ENCODE data around the gene CLN6. TPM values are rescaled to one million over a fixed set of nuclear protein-coding genes. Genes with fewer than 3 reads are reported as not detected.
"Not testable (repeated sequence)": the region's sequence is repeated elsewhere in the genome, so short reads cannot be mapped to it uniquely, and the experiment has no call there.

Gene CLN6
- total RNA-seq, 1 experiment from 2014 or later: 31.4 TPM

- Mint-ChIP-seq H3K27me3 (ENCODE audit: insufficient read depth, unreplicated experiment) (no peaks in the 10 kb centered on the region), H3K27ac (ENCODE audit: low read depth, unreplicated experiment) (peak overlapping the region; percentile 65), H3K4me1 (ENCODE audit: insufficient read depth, unreplicated experiment) (peaks cover 29% of the 10 kb centered on the region), H3K36me3 (ENCODE audit: insufficient read depth, unreplicated experiment) (peaks cover 5% of the 10 kb centered on the region), H3K4me3 (ENCODE audit: unreplicated experiment) (peak overlapping the region; percentile 74), H3K9me3 (ENCODE audit: unreplicated experiment) (no peaks in the 10 kb centered on the region)
- ChIA-PET POLR2A (interaction anchor here (0.6 to 3.6 kb wide), 13 partner anchors 8 to 1180 kb away, joined by 3 to 49 read pairs (median 4); partner anchors contain the start of genes FEM1B and MAP2K5), CTCF (interaction anchor here (0.6 to 1.2 kb wide), 3 partner anchors 18 to 344 kb away, joined by 3 to 4 read pairs (median 3); no protein-coding TSS in a partner anchor)
- peak; percentile 21 for DNase-seq (ENCODE audit: unreplicated experiment)
- BruUV-seq (replicated peaks): TSS peak; percentile 30
- no peak for TF ChIP-seq CTCF (IDR thresholded peaks at IDR 0.05; ENCODE audit: unreplicated experiment)
- intact Hi-C loops (cut with micrococcal nuclease): no loop called here
Observed at GRCh38 chr15:68228143-68228970, 1.2 kb downstream of the CLN6 start.

- Mint-ChIP-seq H3K27ac (ENCODE audit: low read depth, unreplicated experiment) (peak overlapping the region; percentile 65), H3K9me3 (ENCODE audit: unreplicated experiment) (no peaks in the 10 kb centered on the region), H3K36me3 (ENCODE audit: insufficient read depth, unreplicated experiment) (peaks cover 5% of the 10 kb centered on the region), H3K4me1 (ENCODE audit: insufficient read depth, unreplicated experiment) (peaks cover 29% of the 10 kb centered on the region), H3K27me3 (ENCODE audit: insufficient read depth, unreplicated experiment) (no peaks in the 10 kb centered on the region), H3K4me3 (ENCODE audit: unreplicated experiment) (peak overlapping the region; percentile 74)
- no peak for DNase-seq (ENCODE audit: unreplicated experiment)
- ChIA-PET POLR2A (interaction anchor here (3.6 kb wide), 1 partner anchor 52 kb away, joined by 49 read pairs; the partner anchor contains the start of gene FEM1B), CTCF (interaction anchor here (0.6 kb wide), 1 partner anchor 740 kb away, joined by 3 read pairs; no protein-coding TSS in a partner anchor)
- no TSS peak for BruUV-seq (replicated peaks)
- TF ChIP-seq CTCF (IDR thresholded peaks at IDR 0.05; ENCODE audit: unreplicated experiment): no peak
- intact Hi-C loops (cut with micrococcal nuclease): no loop called here
Observed at GRCh38 chr15:68227643-68228142, 1.8 kb downstream of the CLN6 start.

- intact Hi-C loops (cut with micrococcal nuclease); H3K4me3 Mint-ChIP-seq (ENCODE audit: unreplicated experiment); H3K27ac Mint-ChIP-seq (ENCODE audit: low read depth, unreplicated experiment); H3K27me3 Mint-ChIP-seq (ENCODE audit: insufficient read depth, unreplicated experiment); H3K9me3 Mint-ChIP-seq (ENCODE audit: unreplicated experiment); DNase-seq (ENCODE audit: unreplicated experiment); BruUV-seq (replicated peaks): not testable (repeated sequence)
- peaks cover 11% of the 10 kb centered on the region for H3K36me3 Mint-ChIP-seq (ENCODE audit: insufficient read depth, unreplicated experiment)
- ChIA-PET POLR2A (interaction anchor here (1.2 kb wide), 1 partner anchor 28 kb away, joined by 5 read pairs; no protein-coding TSS in a partner anchor), CTCF (interaction anchor here (0.6 to 1.2 kb wide), 4 partner anchors 13 to 1280 kb away, joined by 3 read pairs; no protein-coding TSS in a partner anchor)
- H3K4me1 Mint-ChIP-seq (ENCODE audit: insufficient read depth, unreplicated experiment): peaks cover 29% of the 10 kb centered on the region
Observed at GRCh38 chr15:68225442-68225841, 4.1 kb downstream of the CLN6 start.

- TF ChIP-seq CTCF (IDR thresholded peaks at IDR 0.05; ENCODE audit: unreplicated experiment): no peak
- Mint-ChIP-seq H3K36me3 (ENCODE audit: insufficient read depth, unreplicated experiment) (peaks cover 11% of the 10 kb centered on the region), H3K9me3 (ENCODE audit: unreplicated experiment) (no peaks in the 10 kb centered on the region), H3K27me3 (ENCODE audit: insufficient read depth, unreplicated experiment) (no peaks in the 10 kb centered on the region), H3K27ac (ENCODE audit: low read depth, unreplicated experiment) (no peak overlapping the region), H3K4me1 (ENCODE audit: insufficient read depth, unreplicated experiment) (peaks cover 24% of the 10 kb centered on the region), H3K4me3 (ENCODE audit: unreplicated experiment) (no peak overlapping the region)
- ChIA-PET POLR2A (interaction anchor here (1.2 kb wide), 1 partner anchor 27 kb away, joined by 5 read pairs; no protein-coding TSS in a partner anchor), CTCF (interaction anchor here (0.6 to 1.2 kb wide), 5 partner anchors 13 to 118 kb away, joined by 3 to 4 read pairs (median 3); no protein-coding TSS in a partner anchor)
- BruUV-seq (replicated peaks): no TSS peak
- DNase-seq (ENCODE audit: unreplicated experiment): no peak
- intact Hi-C loops (cut with micrococcal nuclease): no loop called here
Observed at GRCh38 chr15:68224546-68225250, 4.8 kb downstream of the CLN6 start.
